SK-N-SH treated with all-trans-retinoic acid at 6 μM for 48 hours (cell line): Measurements from ENCODE around the gene ALG14.

Experiments used
- CREB5 ChIP-seq: fragments of 250-450 bp; sonication (Bioruptor Pico); IDR thresholded peaks from 2 replicates; pipeline ENCODE4 v1.5.1; 2020; ENCODE audit warnings: low read depth, mild to moderate bottlenecking, moderate library complexity
- CSDC2 ChIP-seq: fragments of 250-450 bp; sonication (Bioruptor Pico); IDR thresholded peaks from 2 replicates; pipeline ENCODE4 v1.5.0; 2020; ENCODE audit warnings: mild to moderate bottlenecking, moderate library complexity
- CSRNP3 ChIP-seq: fragments of 250-450 bp; sonication (Bioruptor Pico); IDR thresholded peaks from 2 replicates; pipeline ENCODE4 v1.5.1; 2021; ENCODE audit warnings: mild to moderate bottlenecking, moderate library complexity
- OSR1 ChIP-seq: fragments of 250-450 bp; sonication (Bioruptor Pico); IDR thresholded peaks from 2 replicates; pipeline ENCODE4 v1.8.0; 2022; ENCODE audit warnings: moderate library complexity, mild to moderate bottlenecking, inconsistent platforms
- POU6F1 ChIP-seq: fragments of 250-450 bp; sonication (Bioruptor Pico); IDR thresholded peaks from 2 replicates; pipeline ENCODE4 v1.8.0; 2021; ENCODE audit warnings: low read depth, mild to moderate bottlenecking, moderate library complexity, borderline replicate concordance
- RARB ChIP-seq: fragments of 250-450 bp; sonication (Bioruptor Pico); IDR thresholded peaks from 2 replicates; pipeline ENCODE4 v1.8.0; 2021; ENCODE audit warnings: mild to moderate bottlenecking, moderate library complexity
- SNAI2 ChIP-seq: fragments of 250-450 bp; sonication (Bioruptor Pico); IDR thresholded peaks from 2 replicates; pipeline ENCODE4 v1.5.0; 2020; ENCODE audit warnings: mild to moderate bottlenecking, moderate library complexity
- ZNF70 ChIP-seq: fragments of 450-650 bp; formaldehyde crosslinking; IDR thresholded peaks from 2 replicates; pipeline ENCODE4 v1.5.0; 2020; ENCODE audit warnings: mild to moderate bottlenecking, moderate library complexity
- ZNF8 ChIP-seq: fragments of 450-650 bp; formaldehyde crosslinking; IDR thresholded peaks from 2 replicates; pipeline ENCODE4 v1.5.0; 2020; ENCODE audit warnings: mild to moderate bottlenecking, moderate library complexity
- TF ChIP-seq, protein P1 (sequence below): fragments of 250-450 bp; sonication (Bioruptor Pico); IDR thresholded peaks from 2 replicates; pipeline ENCODE4 v1.8.0; 2020; ENCODE audit warnings: mild to moderate bottlenecking, moderate library complexity, borderline replicate concordance
- TF ChIP-seq, protein P2 (sequence below): fragments of 250-450 bp; sonication (Bioruptor Pico); IDR thresholded peaks from 2 replicates; pipeline ENCODE4 v1.5.0; 2020; ENCODE audit warnings: mild to moderate bottlenecking, moderate library complexity

GRCh38 chr1:94999456-95000131 lies 73.2 kb downstream of the ALG14 start:
- TF ChIP-seq POU6F1 (CRISPR knock-in tag) (no peak), ZNF70 (CRISPR knock-in tag) (no peak), SNAI2 (CRISPR knock-in tag) (no peak), RARB (CRISPR knock-in tag) (no peak), CREB5 (CRISPR knock-in tag) (no peak), ZNF8 (CRISPR knock-in tag) (no peak), OSR1 (CRISPR knock-in tag) (no peak), CSDC2 (CRISPR knock-in tag) (no peak), CSRNP3 (CRISPR knock-in tag) (no peak)
- TF ChIP-seq, protein P1, sequence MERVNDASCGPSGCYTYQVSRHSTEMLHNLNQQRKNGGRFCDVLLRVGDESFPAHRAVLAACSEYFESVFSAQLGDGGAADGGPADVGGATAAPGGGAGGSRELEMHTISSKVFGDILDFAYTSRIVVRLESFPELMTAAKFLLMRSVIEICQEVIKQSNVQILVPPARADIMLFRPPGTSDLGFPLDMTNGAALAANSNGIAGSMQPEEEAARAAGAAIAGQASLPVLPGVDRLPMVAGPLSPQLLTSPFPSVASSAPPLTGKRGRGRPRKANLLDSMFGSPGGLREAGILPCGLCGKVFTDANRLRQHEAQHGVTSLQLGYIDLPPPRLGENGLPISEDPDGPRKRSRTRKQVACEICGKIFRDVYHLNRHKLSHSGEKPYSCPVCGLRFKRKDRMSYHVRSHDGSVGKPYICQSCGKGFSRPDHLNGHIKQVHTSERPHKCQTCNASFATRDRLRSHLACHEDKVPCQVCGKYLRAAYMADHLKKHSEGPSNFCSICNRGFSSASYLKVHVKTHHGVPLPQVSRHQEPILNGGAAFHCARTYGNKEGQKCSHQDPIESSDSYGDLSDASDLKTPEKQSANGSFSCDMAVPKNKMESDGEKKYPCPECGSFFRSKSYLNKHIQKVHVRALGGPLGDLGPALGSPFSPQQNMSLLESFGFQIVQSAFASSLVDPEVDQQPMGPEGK (CRISPR knock-in tag): no peak
- TF ChIP-seq, protein P2, sequence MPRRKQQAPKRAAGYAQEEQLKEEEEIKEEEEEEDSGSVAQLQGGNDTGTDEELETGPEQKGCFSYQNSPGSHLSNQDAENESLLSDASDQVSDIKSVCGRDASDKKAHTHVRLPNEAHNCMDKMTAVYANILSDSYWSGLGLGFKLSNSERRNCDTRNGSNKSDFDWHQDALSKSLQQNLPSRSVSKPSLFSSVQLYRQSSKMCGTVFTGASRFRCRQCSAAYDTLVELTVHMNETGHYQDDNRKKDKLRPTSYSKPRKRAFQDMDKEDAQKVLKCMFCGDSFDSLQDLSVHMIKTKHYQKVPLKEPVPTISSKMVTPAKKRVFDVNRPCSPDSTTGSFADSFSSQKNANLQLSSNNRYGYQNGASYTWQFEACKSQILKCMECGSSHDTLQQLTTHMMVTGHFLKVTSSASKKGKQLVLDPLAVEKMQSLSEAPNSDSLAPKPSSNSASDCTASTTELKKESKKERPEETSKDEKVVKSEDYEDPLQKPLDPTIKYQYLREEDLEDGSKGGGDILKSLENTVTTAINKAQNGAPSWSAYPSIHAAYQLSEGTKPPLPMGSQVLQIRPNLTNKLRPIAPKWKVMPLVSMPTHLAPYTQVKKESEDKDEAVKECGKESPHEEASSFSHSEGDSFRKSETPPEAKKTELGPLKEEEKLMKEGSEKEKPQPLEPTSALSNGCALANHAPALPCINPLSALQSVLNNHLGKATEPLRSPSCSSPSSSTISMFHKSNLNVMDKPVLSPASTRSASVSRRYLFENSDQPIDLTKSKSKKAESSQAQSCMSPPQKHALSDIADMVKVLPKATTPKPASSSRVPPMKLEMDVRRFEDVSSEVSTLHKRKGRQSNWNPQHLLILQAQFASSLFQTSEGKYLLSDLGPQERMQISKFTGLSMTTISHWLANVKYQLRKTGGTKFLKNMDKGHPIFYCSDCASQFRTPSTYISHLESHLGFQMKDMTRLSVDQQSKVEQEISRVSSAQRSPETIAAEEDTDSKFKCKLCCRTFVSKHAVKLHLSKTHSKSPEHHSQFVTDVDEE: no peak
